ENCODE measurements around the gene SLC9A4.

GRCh38 chr2:102436323-102436722, 36.7 kb upstream of the SLC9A4 start:
- TF ChIP-seq CTCF (IDR thresholded peaks at IDR 0.05) (no peak), POLR2A (IDR thresholded peaks at IDR 0.05) (no peak), POLR2AphosphoS5 (IDR thresholded peaks at IDR 0.05) (no peak)
